Activated CD8-positive, alpha-beta T cell treated with anti-CD3 and anti-CD28 coated beads, Interleukin-2, amount 10 ng/mL, durations not matched to agents 7 days and 5 days (primary cell): ENCODE results near the gene KCTD14. TPM values are rescaled to one million over a fixed set of nuclear protein-coding genes. Genes with fewer than 3 reads are reported as not detected.

Experiments used
- ATAC-seq: fragments of 150-1000 bp; cut with Tn5 transposase; one replicate; pipeline ENCODE4 v1.10.0; 2021; ENCODE audit warnings: moderate library complexity
- CTCF ChIA-PET: fragments of 350-600 bp; sonication (Branson Sonifier 250); formaldehyde crosslinking; loops from one replicate; lab custom pipeline; 2021; ENCODE audit warnings: antibody characterized with exemption; lab: Charles Lee
- POLR2A ChIA-PET: fragments of 350-600 bp; sonication (Branson Sonifier 250); formaldehyde crosslinking; loops from one replicate; lab custom pipeline; 2021; ENCODE audit warnings: antibody characterized with exemption; lab: Charles Lee
- DNase-seq: peaks from one replicate; pipeline ENCODE4 v3.0.0-alpha.2; 2020
- H3K27ac Mint-ChIP-seq: one replicate; pipeline ENCODE4 v1.8.0; 2021; ENCODE audit warnings: mild to moderate bottlenecking, mixed read lengths
- H3K27me3 Mint-ChIP-seq: one replicate; pipeline ENCODE4 v1.8.0; 2021; ENCODE audit warnings: low read depth, mixed read lengths
- H3K36me3 Mint-ChIP-seq: one replicate; pipeline ENCODE4 v1.8.0; 2021; ENCODE audit warnings: low read depth, mixed read lengths
- H3K4me1 Mint-ChIP-seq: one replicate; pipeline ENCODE4 v1.8.0; 2021; ENCODE audit warnings: low read depth, mixed read lengths
- H3K4me3 Mint-ChIP-seq: one replicate; pipeline ENCODE4 v1.8.0; 2021; ENCODE audit warnings: mild to moderate bottlenecking, mixed read lengths
- H3K9me3 Mint-ChIP-seq: one replicate; pipeline ENCODE4 v1.8.0; 2022; ENCODE audit warnings: mixed read lengths; ENCODE audit not compliant: insufficient read depth
- total RNA-seq, 2 experiments: library from RNA; stranded (reverse); gene quantifications; one replicate each; pipeline ENCODE4 v1.2.3, GENCODE V29; 2021

The KCTD14 gene
- under 1 TPM; 0.21 to 0.47 TPM for total RNA-seq

DNA sequence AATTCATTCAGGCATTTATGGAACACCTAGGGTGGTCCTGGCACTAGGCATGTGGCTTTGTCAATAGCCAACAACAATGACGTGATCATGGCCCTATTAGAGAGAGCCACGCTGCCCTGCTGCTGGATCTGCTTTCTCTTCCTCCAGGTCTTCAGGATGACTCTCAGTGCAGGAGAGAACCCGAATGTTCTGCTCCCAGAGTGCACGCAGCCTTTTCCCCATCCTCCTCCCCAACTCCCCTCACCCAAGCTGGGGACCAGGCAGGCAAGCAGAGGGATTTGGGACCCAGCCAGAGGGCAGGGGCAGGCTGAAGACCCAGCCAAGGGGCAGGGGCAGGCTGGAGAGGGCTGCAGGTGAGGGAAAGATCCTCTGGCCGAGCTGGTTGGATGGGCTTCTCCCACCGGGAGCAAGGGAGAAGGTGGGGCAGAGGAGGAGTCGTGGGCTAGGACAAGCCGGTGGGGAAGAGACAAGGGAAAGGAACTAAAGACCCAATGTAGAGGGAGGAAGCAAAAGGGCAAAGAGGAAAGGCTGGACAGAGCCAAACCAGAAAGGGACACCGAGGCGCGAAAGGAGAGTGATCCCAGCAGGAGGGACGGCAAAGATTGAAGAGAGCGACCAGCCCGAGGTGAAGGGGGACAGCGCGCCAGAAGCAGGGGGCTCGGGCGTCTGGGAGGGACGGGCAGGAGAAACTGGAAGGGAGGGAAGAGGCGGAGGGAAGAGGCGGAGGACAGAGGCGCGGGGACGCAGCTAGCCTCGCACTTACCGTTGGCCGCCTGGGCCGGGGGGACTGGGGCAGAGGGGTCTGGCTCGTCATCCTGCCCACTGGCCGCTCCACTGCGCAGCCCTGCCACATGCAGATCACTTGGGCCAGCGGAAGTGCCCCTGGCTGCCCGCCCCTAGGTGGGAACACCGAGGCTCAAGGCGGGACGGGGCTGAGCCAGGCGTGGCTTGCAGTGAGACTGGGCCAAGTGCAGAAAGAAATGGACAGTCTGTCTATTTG lies at the start of gene KCTD14:
TSS of gene KCTD14 (minus strand) at position 880 of the 1,000 bp plus-strand sequence. CDS start at position 853, 27 bp downstream.
- H3K4me1 Mint-ChIP-seq = peaks cover 3% of the 10 kb centered on the region
- POLR2A ChIA-PET = no interaction called here
- no peak within 1 kb of the TSS for H3K27ac Mint-ChIP-seq
- no peaks in the 10 kb centered on the region for H3K36me3 Mint-ChIP-seq
- H3K9me3 Mint-ChIP-seq = no peaks in the 10 kb centered on the region
- ATAC-seq = no peak
- no peak within 1 kb of the TSS for H3K4me3 Mint-ChIP-seq
- no peak for DNase-seq
- peaks cover 19% of the 10 kb centered on the region for H3K27me3 Mint-ChIP-seq
- CTCF ChIA-PET = no interaction called here

- Mint-ChIP-seq H3K4me1 (peaks cover 19% of the 10 kb centered on the region), H3K27ac (no peak overlapping the region), H3K9me3 (no peaks in the 10 kb centered on the region), H3K4me3 (no peak overlapping the region), H3K36me3 (peaks cover 50% of the 10 kb centered on the region), H3K27me3 (no peaks in the 10 kb centered on the region)
- CTCF ChIA-PET = no interaction called here
- no peak for ATAC-seq
- DNase-seq = no peak
- POLR2A ChIA-PET = no interaction called here
Measured at GRCh38 chr11:78072455-78072854, 49.4 kb upstream of the KCTD14 start.

GRCh38 chr11:78071717-78072116 lies 48.6 kb upstream of the KCTD14 start:
- H3K4me3 Mint-ChIP-seq = no peak overlapping the region
- no peaks in the 10 kb centered on the region for H3K9me3 Mint-ChIP-seq
- peaks cover 15% of the 10 kb centered on the region for H3K4me1 Mint-ChIP-seq
- ATAC-seq (no peak), DNase-seq (no peak)
- no peak overlapping the region for H3K27ac Mint-ChIP-seq
- ChIA-PET POLR2A (interaction anchor here (1.5 kb wide), 1 partner anchor 8 kb away, joined by 5 read pairs; the partner anchor contains the start of gene NDUFC2), CTCF (no interaction called here)
- H3K36me3 Mint-ChIP-seq = peaks cover 52% of the 10 kb centered on the region
- H3K27me3 Mint-ChIP-seq = no peaks in the 10 kb centered on the region

GRCh38 chr11:78070621-78071020 lies 47.5 kb upstream of the KCTD14 start:
- ChIA-PET CTCF (interaction anchor here (1.1 kb wide), 1 partner anchor 25 kb away, joined by 3 read pairs; no protein-coding TSS in a partner anchor), POLR2A (interaction anchor here (1.5 kb wide), 1 partner anchor 9 kb away, joined by 5 read pairs; the partner anchor contains the start of gene NDUFC2)
- no peak overlapping the region for H3K27ac Mint-ChIP-seq
- no peaks in the 10 kb centered on the region for H3K9me3 Mint-ChIP-seq
- H3K27me3 Mint-ChIP-seq = no peaks in the 10 kb centered on the region
- peaks cover 47% of the 10 kb centered on the region for H3K36me3 Mint-ChIP-seq
- H3K4me1 Mint-ChIP-seq = peaks cover 7% of the 10 kb centered on the region
- no peak overlapping the region for H3K4me3 Mint-ChIP-seq
- no peak for ATAC-seq
- DNase-seq = no peak

DNA sequence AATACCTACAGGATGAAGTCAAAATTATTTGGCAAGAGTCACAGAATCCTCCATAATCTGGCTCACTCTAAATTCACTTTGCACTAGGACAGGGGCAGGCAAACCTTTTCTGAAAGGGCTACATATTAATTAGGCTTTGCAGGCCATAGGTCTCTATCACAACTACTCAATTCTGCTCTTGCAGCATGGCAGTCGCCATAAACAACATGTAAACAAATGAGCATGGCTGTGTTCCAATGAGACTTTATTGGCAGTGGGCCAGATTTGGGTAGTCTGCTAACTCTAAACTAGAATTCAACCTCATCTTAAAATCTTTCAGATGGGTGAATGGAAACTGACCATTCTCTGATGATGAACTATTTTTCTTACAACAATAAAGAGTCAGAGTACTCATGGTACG lies 46.4 kb upstream of the KCTD14 start:
- ChIA-PET CTCF (interaction anchor here (0.8 to 1.4 kb wide), 2 partner anchors 24 to 92 kb away, joined by 3 to 5 read pairs; no protein-coding TSS in a partner anchor), POLR2A (no interaction called here)
- DNase-seq (no peak), ATAC-seq (no peak)
- Mint-ChIP-seq H3K4me1 (peaks cover under 1% of the 10 kb centered on the region), H3K36me3 (peaks cover 46% of the 10 kb centered on the region), H3K27ac (no peak overlapping the region), H3K9me3 (no peaks in the 10 kb centered on the region), H3K4me3 (no peak overlapping the region), H3K27me3 (no peaks in the 10 kb centered on the region)

GRCh38 chr11:78067704-78068103 lies 44.6 kb upstream of the KCTD14 start:
- H3K36me3 Mint-ChIP-seq = peaks cover 41% of the 10 kb centered on the region
- ATAC-seq (no peak), DNase-seq (no peak)
- no peaks in the 10 kb centered on the region for H3K9me3 Mint-ChIP-seq
- ChIA-PET CTCF (interaction anchor here (0.9 kb wide), 1 partner anchor 22 kb away, joined by 3 read pairs; no protein-coding TSS in a partner anchor), POLR2A (no interaction called here)
- H3K27me3 Mint-ChIP-seq = no peaks in the 10 kb centered on the region
- no peak overlapping the region for H3K4me3 Mint-ChIP-seq
- H3K27ac Mint-ChIP-seq = no peak overlapping the region
- no peaks in the 10 kb centered on the region for H3K4me1 Mint-ChIP-seq

DNA sequence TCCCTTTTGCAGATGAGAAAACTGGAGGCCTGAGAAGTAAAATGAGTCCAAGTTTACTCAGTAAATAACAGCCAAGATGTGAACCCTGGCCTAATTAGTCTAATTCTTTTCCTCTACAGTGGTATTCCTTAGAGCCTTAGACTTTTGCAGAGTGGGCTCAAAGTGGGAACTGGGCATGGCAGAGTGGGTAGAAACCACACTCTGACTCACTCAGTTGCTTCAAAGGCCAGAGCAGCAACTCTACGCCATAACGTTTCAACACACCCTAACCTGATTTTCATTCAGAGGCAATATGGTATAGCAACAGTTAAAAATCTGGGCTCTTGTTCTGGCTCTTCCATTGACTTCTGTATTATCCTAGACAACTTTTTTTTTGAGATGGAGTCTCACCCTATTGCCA lies 43.4 kb upstream of the KCTD14 start:
- ATAC-seq (no peak), DNase-seq (no peak)
- Mint-ChIP-seq H3K36me3 (peaks cover 31% of the 10 kb centered on the region), H3K4me1 (no peaks in the 10 kb centered on the region), H3K27me3 (no peaks in the 10 kb centered on the region), H3K27ac (no peak overlapping the region), H3K4me3 (no peak overlapping the region), H3K9me3 (no peaks in the 10 kb centered on the region)
- ChIA-PET POLR2A (interaction anchor here (1.0 kb wide), 1 partner anchor 11 kb away, joined by 3 read pairs; no protein-coding TSS in a partner anchor), CTCF (interaction anchor here (1.7 kb wide), 1 partner anchor 20 kb away, joined by 7 read pairs; no protein-coding TSS in a partner anchor)

- no peak overlapping the region for H3K27ac Mint-ChIP-seq
- H3K4me3 Mint-ChIP-seq = no peak overlapping the region
- H3K9me3 Mint-ChIP-seq = no peaks in the 10 kb centered on the region
- H3K27me3 Mint-ChIP-seq = no peaks in the 10 kb centered on the region
- ChIA-PET POLR2A (no interaction called here), CTCF (interaction anchor here (1.7 kb wide), 1 partner anchor 19 kb away, joined by 7 read pairs; no protein-coding TSS in a partner anchor)
- H3K4me1 Mint-ChIP-seq = no peaks in the 10 kb centered on the region
- DNase-seq = no peak
- peaks cover 23% of the 10 kb centered on the region for H3K36me3 Mint-ChIP-seq
- ATAC-seq = no peak
Measured at GRCh38 chr11:78065203-78065602, 42.1 kb upstream of the KCTD14 start.

GRCh38 chr11:78063440-78064181 lies 40.5 kb upstream of the KCTD14 start, which contains the start of gene THRSP:
TSS of gene THRSP (plus strand) at chr11:78063861. CDS start at chr11:78063882, 21 bp downstream.
- POLR2A ChIA-PET = no interaction called here
- H3K36me3 Mint-ChIP-seq = peaks cover 18% of the 10 kb centered on the region
- ATAC-seq = no peak
- H3K9me3 Mint-ChIP-seq = no peaks in the 10 kb centered on the region
- H3K4me3 Mint-ChIP-seq = no peak within 1 kb of the TSS
- no peaks in the 10 kb centered on the region for H3K4me1 Mint-ChIP-seq
- DNase-seq = no peak
- CTCF ChIA-PET = interaction anchor here (1.2 kb wide), 1 partner anchor 15 kb away, joined by 3 read pairs; no protein-coding TSS in a partner anchor
- no peak within 1 kb of the TSS for H3K27ac Mint-ChIP-seq
- no peaks in the 10 kb centered on the region for H3K27me3 Mint-ChIP-seq

DNA sequence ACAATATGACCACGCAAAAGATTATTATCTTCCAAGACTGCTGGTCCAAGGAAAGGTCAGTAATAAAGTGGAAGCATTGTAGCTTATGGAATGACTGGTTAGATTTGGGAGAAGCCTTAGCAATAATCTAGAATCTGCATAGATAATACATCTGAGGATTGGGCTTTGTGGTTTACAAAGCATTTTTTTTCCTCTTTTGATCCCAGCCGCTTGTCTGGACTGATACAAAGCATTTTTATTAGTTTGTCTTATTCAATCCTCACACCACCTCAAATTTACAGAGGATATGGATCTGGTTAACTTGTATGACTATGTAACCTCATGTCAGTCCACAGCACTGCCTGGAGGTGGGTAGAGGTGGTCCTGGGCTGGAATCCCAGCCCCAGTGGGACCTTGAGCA lies 39.6 kb upstream of the KCTD14 start:
- CTCF ChIA-PET = interaction anchor here (1.2 kb wide), 1 partner anchor 14 kb away, joined by 3 read pairs; no protein-coding TSS in a partner anchor
- no peak for ATAC-seq
- Mint-ChIP-seq H3K27me3 (no peaks in the 10 kb centered on the region), H3K4me1 (no peaks in the 10 kb centered on the region), H3K9me3 (no peaks in the 10 kb centered on the region), H3K36me3 (peaks cover 10% of the 10 kb centered on the region), H3K4me3 (no peak overlapping the region), H3K27ac (no peak overlapping the region)
- DNase-seq = no peak
- POLR2A ChIA-PET = no interaction called here

GRCh38 chr11:78061921-78062311 lies 38.8 kb upstream of the KCTD14 start:
- Mint-ChIP-seq H3K36me3 (peaks cover 4% of the 10 kb centered on the region), H3K27ac (no peak overlapping the region), H3K27me3 (no peaks in the 10 kb centered on the region), H3K4me1 (no peaks in the 10 kb centered on the region), H3K4me3 (no peak overlapping the region), H3K9me3 (no peaks in the 10 kb centered on the region)
- ChIA-PET CTCF (interaction anchor here (1.5 kb wide), 1 partner anchor 14 kb away, joined by 3 read pairs; no protein-coding TSS in a partner anchor), POLR2A (no interaction called here)
- no peak for ATAC-seq
- no peak for DNase-seq
